Fibroblast of skin of abdomen (primary cell): ENCODE data around the gene UNC93B1. TPM values are rescaled to one million over a fixed set of nuclear protein-coding genes. Genes with fewer than 3 reads are reported as not detected.

ENCODE experiments used
- DNase-seq: peaks from one replicate; pipeline ENCODE4 v3.0.0-alpha.2; 2013
- polyA plus RNA-seq, 2 experiments: library from polyadenylated mRNA; unstranded; fragments of 120-200 nt; gene quantifications; one replicate each; pipeline ENCODE4 v1.2.1, GENCODE V29; 2013; ENCODE audit not compliant: insufficient read length in 2 of 2

Gene UNC93B1
- polyA plus RNA-seq (2013, experiment 1 of 2; ENCODE audit: insufficient read length): 11.7 TPM
- 11.9 TPM for polyA plus RNA-seq (2013, experiment 2 of 2; ENCODE audit: insufficient read length)

GRCh38 chr11:68003846-68004550, at the start of gene UNC93B1:
UNC93B1 (minus strand) TSS chr11:68004097; CDS start chr11:68004043, 54 bp downstream.
- DNase-seq: peak; percentile 78

- DNase-seq: no peak
These were observed 49.2 kb upstream of the UNC93B1 start for GRCh38 chr11:68053117-68053516.

GRCh38 chr11:68052137-68052873, 48.4 kb upstream of the UNC93B1 start:
- DNase-seq: no peak

- no peak for DNase-seq
These were observed 47.6 kb upstream of the UNC93B1 start for GRCh38 chr11:68051191-68052136.

GRCh38 chr11:68050371-68050841, 46.5 kb upstream of the UNC93B1 start:
- no peak for DNase-seq

- DNase-seq: no peak
These were observed 45.8 kb upstream of the UNC93B1 start for GRCh38 chr11:68049509-68050370.

GRCh38 chr11:68048681-68049508, 45.0 kb upstream of the UNC93B1 start:
- DNase-seq: no peak

- DNase-seq: no peak
These were observed 43.8 kb upstream of the UNC93B1 start for GRCh38 chr11:68047437-68048290.

- DNase-seq: no peak
These were observed 41.0 kb upstream of the UNC93B1 start for GRCh38 chr11:68044898-68045351.

GRCh38 chr11:68044145-68044813, 40.4 kb upstream of the UNC93B1 start:
- DNase-seq: no peak

GRCh38 chr11:68043349-68044144, 39.6 kb upstream of the UNC93B1 start:
- DNase-seq: peak; percentile 64

- no peak for DNase-seq
These were observed 39.1 kb upstream of the UNC93B1 start for GRCh38 chr11:68043029-68043348.

GRCh38 chr11:68042219-68043028, 38.5 kb upstream of the UNC93B1 start:
- no peak for DNase-seq

- DNase-seq: no peak
These were observed 37.8 kb upstream of the UNC93B1 start for GRCh38 chr11:68041617-68042218.

- DNase-seq: no peak
These were observed 37.2 kb upstream of the UNC93B1 start for GRCh38 chr11:68040957-68041591.
